Measurements from ENCODE around the gene KDM4C. TPM values are rescaled to one million over a fixed set of nuclear protein-coding genes. Genes with fewer than 3 reads are reported as not detected.

KDM4C gene
- total and polyA plus RNA-seq, 2 of the 8 experiments (the other 6 are each of a cell fraction or from before 2014, with no cell fraction given): 13.0 to 26.1 TPM

DNA sequence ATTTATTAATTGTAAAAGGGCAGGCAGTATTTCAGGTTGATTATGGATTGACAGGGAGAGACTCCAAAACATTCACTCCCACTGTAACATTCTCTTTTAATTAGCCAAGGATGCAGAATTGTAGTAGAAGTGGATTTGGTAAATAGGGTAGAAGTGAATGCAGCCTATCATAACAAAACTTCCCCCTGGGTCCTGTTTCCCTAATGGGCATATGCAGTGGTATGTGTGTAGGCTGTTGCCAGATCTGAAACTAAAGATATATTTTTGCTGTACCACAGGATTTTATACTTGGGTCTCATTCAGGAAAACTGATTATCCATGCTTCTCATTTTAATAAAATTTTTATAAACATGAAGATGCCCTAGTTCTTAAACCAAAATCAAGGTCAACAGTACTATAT lies 351.2 kb downstream of the KDM4C start:
- ChIA-PET CTCF (ENCODE audit: partially characterized antibody) (no interaction called here), POLR2A (ENCODE audit: partially characterized antibody) (no interaction called here)
- no peak overlapping the region for H4K8ac ChIP-seq (ENCODE audit: extremely low read depth, insufficient read depth, low read length)
- H3K9ac ChIP-seq (replicated peaks in 1 of 4; ENCODE audit: extremely low read depth in 1 of 4, low read depth in 3 of 4, low read length in 3 of 4): no peak overlapping the region
- H3K36me3 ChIP-seq (ENCODE audit: control insufficient read depth in 2 of 4, insufficient read depth in 4 of 4, low read length in 3 of 4): no peaks in the 10 kb centered on the region; a peak in 1 of 8 replicates
- H3K56ac ChIP-seq (replicated peaks; ENCODE audit: insufficient read length, low read depth, low read length): no peak overlapping the region
- no peak for DNase-seq (ENCODE audit: low read depth in 1 of 2, low spot score in 2 of 2)
- no peak overlapping the region for H2AK5ac ChIP-seq (ENCODE audit: low read depth, low read length)
- no peaks in the 10 kb centered on the region for H3K23me2 ChIP-seq (ENCODE audit: low read depth, low read length)
- H3K23ac ChIP-seq (ENCODE audit: insufficient read length): no peak overlapping the region
- no peak overlapping the region for H2BK15ac ChIP-seq (ENCODE audit: low read length)
- no peak overlapping the region for H2BK20ac ChIP-seq (ENCODE audit: low read length)
- H2BK5ac ChIP-seq (ENCODE audit: low read depth, low read length): no peak overlapping the region
- H3K14ac ChIP-seq (ENCODE audit: insufficient read length): no peak overlapping the region
- H4K5ac ChIP-seq (ENCODE audit: insufficient read length, low read depth, low read length): no peak overlapping the region
- no peak overlapping the region for H2BK120ac ChIP-seq (replicated peaks; ENCODE audit: low read depth, low read length)
- no peaks in the 10 kb centered on the region for H3K27me3 ChIP-seq (replicated peaks in 1 of 4; ENCODE audit: control insufficient read depth in 3 of 4, extremely low read depth in 1 of 4, insufficient read depth in 3 of 4, low read length in 3 of 4)
- no peaks in the 10 kb centered on the region for H3K4me1 ChIP-seq (replicated peaks in 1 of 4; ENCODE audit: control insufficient read depth in 3 of 4, insufficient read depth in 4 of 4, low read length in 3 of 4)
- H3K18ac ChIP-seq (ENCODE audit: extremely low read depth, low read length): no peak overlapping the region
- no peak overlapping the region for H3K4ac ChIP-seq (replicated peaks; ENCODE audit: insufficient read length, low read depth, low read length)
- no peaks in the 10 kb centered on the region for H3K79me2 ChIP-seq (ENCODE audit: control insufficient read depth in 1 of 2, insufficient read depth in 2 of 2, low read length in 2 of 2)
- H4K91ac ChIP-seq (replicated peaks; ENCODE audit: insufficient read length, low read length): no peak overlapping the region
- no peak overlapping the region for H3K4me2 ChIP-seq (ENCODE audit: insufficient read depth in 1 of 2, low read depth in 2 of 2, low read length in 2 of 2)
- H2BK12ac ChIP-seq (ENCODE audit: low read depth, low read length): no peak overlapping the region
- H3K9me3 ChIP-seq (ENCODE audit: insufficient read depth in 2 of 2, low read depth in 1 of 2, low read length in 1 of 2): no peaks in the 10 kb centered on the region
- H3K79me1 ChIP-seq (ENCODE audit: low read depth, low read length): no peaks in the 10 kb centered on the region
- no peak overlapping the region for H3K27ac ChIP-seq (ENCODE audit: low read depth, low read length)
- no peak for FAIRE-seq
- no peak overlapping the region for H2AFZ ChIP-seq (ENCODE audit: low read length)
- no peak overlapping the region for H3K4me3 ChIP-seq (ENCODE audit: extremely low read depth in 1 of 4, insufficient read depth in 2 of 4, low read depth in 3 of 4, low read length in 4 of 4)
- H4K20me1 ChIP-seq (replicated peaks in 1 of 2; ENCODE audit: control insufficient read depth in 1 of 2, insufficient read depth in 2 of 2, low read length in 2 of 2): no peaks in the 10 kb centered on the region
- TF ChIP-seq SRF (IDR thresholded peaks at IDR 0.05; ENCODE audit: low read depth, low read length) (no peak), HDAC6 (IDR thresholded peaks at IDR 0.05; ENCODE audit: low read depth, low read length) (no peak), TAF1 (IDR thresholded peaks at IDR 0.05; ENCODE audit: low read depth, low read length) (no peak), ZNF274 (IDR thresholded peaks at IDR 0.05; ENCODE audit: borderline replicate concordance, extremely low read depth, low read length) (no peak), TAF7 (optimal IDR thresholded peaks at IDR 0.05; ENCODE audit: borderline replicate concordance, low read depth, low read length) (no peak), FOSL1 (IDR thresholded peaks at IDR 0.05; ENCODE audit: insufficient read depth, low read depth, low read length) (no peak), SP4 (IDR thresholded peaks at IDR 0.05; ENCODE audit: low read length) (no peak), RFX5 (IDR thresholded peaks at IDR 0.05; ENCODE audit: borderline replicate concordance, low read depth, low read length) (no peak), TEAD4 (IDR thresholded peaks at IDR 0.05; ENCODE audit: low read depth, low read length) (no peak), RNF2 (IDR thresholded peaks at IDR 0.05; ENCODE audit: borderline replicate concordance, low read depth, low read length, missing control alignments, poor library complexity, severe bottlenecking) (no peak), CEBPB (IDR thresholded peaks at IDR 0.05; ENCODE audit: low read depth, low read length) (no peak), SIN3A (conservative IDR thresholded peaks at IDR 0.05 in 1 of 2, IDR thresholded peaks at IDR 0.05 in 1 of 2; ENCODE audit: low read depth in 1 of 2, low read length in 2 of 2) (no peak), JUN (IDR thresholded peaks at IDR 0.05; ENCODE audit: low read depth, low read length) (no peak), GTF2F1 (IDR thresholded peaks at IDR 0.05; ENCODE audit: borderline replicate concordance, low read depth, low read length) (no peak)
- TF ChIP-seq, protein P1, sequence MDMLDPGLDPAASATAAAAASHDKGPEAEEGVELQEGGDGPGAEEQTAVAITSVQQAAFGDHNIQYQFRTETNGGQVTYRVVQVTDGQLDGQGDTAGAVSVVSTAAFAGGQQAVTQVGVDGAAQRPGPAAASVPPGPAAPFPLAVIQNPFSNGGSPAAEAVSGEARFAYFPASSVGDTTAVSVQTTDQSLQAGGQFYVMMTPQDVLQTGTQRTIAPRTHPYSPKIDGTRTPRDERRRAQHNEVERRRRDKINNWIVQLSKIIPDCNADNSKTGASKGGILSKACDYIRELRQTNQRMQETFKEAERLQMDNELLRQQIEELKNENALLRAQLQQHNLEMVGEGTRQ (IDR thresholded peaks at IDR 0.05; ENCODE audit: low read length): no peak

All from H1 (cell line).